HG02759 (cell line): ENCODE data around the gene LYL1.
A peak's percentile ranks its signal among the peaks of the same experiment; 100 is the strongest.
"Not testable (repeated sequence)": the region's sequence is repeated elsewhere in the genome, so short reads cannot be mapped to it uniquely, and the experiment has no call there.

Source experiments
- ATAC-seq: cut with Tn5 transposase; IDR thresholded peaks from one replicate; pipeline ENCODE4 v1.9.1; 2021; ENCODE audit warnings: mild to moderate bottlenecking, moderate library complexity; ENCODE audit not compliant: unreplicated experiment

LYL1 gene

DNA sequence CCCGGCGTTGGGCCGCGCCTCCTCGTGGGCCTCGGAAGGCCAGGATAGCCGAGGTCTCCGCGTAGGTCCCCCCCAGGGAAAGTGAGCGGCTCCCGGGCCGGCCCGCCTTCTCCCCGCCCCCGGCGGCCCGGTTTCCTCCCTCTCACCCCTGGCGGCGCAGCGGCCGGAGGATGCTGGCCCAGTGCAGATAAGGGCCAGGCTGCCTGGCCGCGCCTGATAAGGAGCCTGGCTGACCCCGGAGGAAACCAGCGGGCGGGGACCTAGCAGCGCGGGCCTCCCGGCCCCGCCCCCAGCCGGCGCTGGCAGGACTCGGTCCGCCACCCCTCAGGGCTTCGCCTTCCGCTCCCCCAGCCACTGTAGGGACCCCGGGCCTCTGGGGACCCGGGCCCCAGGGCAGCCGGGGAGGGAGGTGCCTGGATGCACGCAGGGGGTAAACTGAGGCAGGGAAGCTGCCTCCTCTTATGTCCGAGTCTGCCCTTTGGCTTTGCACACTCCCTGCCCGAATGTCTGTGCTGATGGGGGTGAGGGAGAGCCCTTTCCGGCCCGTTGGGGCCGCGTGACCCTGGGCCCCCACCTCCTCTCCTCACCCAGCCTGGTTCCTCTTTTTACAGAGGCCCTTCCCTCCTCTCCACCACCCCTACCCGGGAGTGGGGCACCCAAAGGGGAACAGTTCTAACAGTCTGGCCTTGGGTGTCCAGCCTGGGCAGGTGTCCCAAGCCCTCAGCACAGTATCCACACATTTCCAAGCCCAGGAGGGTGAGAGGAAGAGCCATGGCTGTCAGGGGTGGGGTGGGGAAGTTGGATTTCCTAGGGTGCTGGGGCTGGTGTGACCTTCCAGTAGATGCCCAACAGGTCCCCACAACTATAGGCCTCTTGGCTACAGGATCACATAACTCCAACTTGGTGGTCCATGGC is at the start of gene LYL1:
LYL1 (minus strand) TSS at position 193 of the 915 bp plus-strand sequence. CDS start 1,687 bp downstream, outside the sequence.
- ATAC-seq, result peak; percentile 44

DNA sequence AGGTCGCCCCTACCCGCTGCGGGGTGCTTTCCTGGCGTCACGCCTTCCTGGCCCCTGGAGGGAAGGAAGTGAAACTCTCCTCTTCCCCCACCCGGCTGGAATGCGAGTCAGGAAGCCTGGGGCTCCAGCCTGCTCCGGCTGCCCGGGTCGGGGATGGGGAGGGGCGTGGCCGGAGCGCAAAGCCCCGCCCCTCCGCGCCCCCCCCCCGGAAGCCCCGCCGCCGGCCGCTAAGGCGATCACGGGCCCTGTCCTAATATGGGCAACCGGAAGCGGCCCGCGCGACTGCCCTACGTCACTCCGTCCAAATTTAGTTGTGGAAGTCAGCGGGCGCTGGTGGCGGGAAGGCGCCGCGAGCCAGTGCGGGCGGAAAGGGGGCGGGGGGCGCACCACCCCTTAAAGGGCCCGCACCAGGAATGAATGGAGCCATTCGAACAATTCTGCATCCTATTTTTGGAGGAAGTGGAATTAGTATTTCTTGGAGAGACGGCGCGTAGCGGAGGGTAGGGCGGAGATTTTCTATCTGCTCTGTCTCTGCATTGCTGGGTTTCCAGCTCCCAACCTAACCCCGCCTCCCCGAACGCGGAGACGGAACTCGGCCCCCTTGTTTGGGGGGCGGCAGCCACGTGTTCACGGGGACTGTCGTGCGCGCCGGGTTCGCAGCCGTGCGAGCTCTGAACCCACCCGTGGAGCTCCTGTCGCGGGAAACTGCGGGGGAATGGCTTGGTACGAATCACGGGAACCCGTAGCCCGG is 49.1 kb upstream of the LYL1 start:
- peak; percentile 49 for ATAC-seq

DNA sequence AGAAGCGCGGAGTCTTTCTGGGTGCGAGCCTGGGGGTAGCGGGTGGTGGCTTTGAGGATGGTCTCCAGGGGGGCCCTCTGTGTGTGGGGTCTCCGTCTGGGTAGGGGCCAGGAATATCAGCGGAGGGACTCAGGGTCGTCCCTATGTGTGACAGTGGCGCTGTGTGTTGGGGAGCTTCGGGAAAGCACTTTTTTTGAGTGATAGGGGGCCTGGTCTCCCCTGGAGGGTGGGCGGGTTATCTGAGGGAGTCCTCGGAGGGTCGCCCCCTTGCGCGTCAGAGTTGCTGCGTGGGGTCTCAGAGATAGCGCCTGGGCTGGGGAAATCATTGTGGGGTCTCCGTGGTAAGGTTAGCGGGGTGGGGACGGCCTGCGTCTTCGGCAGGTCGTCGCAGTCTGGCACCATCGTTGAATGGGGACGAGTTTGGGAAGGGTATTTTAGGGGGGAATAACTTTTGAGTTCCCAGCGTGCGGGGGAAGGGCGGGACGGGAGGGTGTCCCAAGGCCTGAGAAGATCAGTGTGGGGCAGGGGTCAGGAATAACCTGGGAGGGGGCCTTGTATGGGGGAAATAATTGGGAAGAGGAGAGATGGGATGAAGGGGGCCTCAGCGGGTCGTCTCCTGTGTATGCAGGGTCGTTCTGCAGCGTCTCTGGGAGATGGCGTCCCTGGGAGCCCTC is 48.4 kb upstream of the LYL1 start:
- ATAC-seq, result no peak

DNA sequence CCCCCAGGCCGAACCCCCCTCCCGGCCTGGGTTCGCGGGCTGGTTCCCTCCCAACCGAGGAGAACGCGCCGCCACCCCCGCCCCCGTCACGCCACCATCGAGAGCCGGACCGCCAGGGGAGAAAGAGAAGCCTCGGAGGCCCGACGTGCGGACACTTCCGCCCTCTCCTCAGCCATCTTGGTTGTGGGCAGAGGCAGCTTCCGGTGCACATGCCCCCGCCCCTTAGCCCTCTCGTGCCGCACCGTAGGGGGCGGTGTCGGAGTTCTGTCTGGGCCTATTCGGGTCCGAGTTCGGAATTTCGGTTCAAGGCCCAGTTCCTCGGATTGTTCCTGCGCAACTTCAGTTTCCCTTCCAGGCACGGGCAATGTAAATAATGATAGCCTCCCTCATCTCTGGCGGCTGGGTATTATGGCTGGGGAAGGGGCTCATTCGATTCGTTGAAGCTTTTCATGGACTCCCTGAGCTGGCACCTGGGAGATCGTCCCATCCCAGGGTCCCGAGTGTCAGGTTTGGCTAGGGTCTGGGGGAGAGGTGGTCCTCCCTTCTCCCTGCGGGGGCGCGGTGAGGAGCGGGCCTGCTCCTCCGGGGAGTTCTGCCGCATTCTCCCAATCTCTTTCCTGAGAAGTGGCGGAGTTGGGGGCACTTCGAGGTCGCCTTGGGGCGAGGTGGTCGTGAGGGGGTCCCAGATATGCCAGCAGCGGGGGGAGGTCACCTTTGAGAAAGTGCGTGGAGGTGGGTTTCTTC is 47.7 kb upstream of the LYL1 start, which contains the start of the genes IER2 and STX10:
IER2 (plus strand) TSS at position 225 of the 744 bp plus-strand sequence. CDS start 2,776 bp downstream, outside the sequence.
STX10 (minus strand) TSS at position 189 of the 744 bp plus-strand sequence. CDS start 202 bp downstream, outside the sequence.
- peak; percentile 34 for ATAC-seq

DNA sequence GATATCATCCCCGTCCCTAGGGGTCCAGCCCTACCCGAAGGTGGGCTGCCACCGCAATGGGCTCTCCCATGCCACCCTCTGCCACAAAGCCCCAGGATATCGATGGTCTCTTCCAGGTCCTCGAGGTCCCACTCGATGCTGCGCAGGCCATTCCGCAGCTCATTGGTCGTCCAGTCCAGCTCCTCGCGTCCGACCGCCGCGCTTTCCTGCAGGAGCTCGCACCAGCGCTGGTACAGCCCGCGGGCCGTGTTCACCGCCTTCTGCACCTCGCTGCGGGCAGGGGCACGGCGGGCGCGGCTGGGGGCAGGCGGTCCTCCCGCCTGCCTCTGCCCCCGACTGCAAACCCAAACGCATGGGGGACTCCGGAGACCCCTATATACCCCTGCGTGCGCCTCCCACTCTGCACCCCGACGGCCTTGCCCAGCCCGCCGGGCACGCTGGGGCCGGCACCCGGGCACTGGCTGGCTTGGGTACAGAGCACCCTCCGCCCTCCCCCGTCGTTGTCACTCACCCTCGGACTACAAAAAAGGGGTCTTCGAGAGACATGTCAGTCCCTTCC is 47.0 kb upstream of the LYL1 start:
- ATAC-seq, result peak; percentile 2

DNA sequence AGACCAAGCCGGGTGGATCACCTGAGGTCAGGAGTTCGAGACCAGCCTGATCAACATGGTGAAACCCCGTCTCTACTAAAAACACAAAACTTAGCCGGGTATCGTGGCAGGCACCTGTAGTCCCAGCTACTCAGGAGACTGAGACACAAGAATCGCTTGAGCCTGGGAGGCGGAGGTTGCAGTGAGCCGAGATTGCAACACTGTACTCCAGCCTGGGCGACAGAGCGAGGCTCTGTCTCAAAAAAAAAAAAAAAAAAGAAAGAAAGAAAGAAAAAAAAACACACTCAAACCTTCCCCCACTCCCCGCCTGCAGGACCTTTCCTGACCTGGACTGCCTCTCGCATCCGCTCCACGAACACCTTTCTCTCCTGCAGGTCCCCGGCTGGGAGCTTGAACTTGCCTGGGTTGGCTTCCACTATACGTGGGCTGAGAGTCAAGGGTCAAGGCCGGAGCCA is 46.5 kb upstream of the LYL1 start:
- not testable (repeated sequence) for ATAC-seq

DNA sequence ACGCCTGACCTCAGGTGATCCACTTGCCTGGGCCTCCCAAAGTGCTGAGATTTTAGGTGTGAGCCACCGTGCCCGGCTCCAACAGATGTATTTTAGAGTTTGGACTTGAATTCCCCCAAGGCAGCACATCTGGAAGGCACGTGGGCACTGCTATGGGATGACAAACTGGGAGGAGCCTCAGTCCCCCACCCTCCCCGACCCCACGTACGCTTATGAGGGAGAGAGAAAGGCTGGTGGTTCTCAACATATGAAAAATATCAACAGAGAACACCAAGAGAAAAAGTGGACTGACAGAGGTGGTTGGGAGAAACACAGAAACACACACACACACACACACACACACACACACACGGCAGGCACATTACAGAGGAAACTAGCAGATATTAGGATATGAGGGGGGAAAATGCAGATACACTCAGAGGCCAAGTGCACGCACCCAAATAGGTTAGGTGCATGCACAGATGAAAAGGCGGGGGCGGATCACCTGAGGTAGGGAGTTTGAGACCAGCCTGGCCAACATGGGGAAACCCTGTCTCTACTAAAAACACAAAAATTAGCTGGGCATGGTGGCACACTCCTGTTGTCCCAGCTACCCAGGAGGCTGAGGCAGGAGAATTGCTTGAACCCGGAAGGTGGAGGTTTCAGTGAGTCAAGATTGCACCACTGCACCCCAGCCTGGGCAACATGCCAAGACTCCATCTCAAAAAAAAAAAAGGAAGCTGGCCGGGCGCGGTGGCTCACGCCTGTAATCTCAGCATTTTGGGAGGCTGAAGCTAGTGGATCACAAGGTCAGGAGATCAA is 44.3 kb upstream of the LYL1 start:
- no peak for ATAC-seq

DNA sequence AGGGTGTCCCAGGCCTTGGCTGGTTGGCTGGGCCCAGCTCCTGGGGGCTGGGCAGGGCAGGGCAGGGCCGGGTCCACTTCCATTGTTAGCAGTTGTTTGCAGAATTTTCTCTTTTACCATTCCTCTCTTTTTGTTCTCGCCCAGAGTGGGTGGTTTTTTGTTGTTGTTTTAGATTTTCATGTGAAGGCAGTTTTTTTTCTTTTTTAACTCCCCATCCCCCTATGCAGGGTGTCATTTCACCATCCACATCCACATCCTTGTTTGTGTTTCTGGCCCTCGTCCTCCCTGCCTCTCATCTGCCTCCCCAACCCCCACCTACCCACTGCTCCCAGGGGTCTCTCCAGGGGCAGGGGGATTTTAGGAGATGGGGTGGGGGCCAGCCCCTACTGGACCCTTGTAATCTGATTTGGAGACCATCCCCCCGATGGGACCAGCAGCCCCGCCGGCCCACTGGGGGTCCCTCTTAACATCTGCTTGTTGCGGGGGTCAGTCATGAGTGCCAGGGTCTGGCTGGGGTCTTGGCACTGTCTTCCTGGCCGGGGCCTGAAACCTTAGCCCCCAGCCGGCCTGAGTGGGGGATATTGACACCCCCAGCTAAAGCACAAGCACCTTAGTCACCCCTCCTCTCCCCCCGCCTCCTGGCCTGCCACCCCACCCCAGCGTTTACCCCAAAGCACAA is 37.1 kb upstream of the LYL1 start:
- ATAC-seq, result no peak

DNA sequence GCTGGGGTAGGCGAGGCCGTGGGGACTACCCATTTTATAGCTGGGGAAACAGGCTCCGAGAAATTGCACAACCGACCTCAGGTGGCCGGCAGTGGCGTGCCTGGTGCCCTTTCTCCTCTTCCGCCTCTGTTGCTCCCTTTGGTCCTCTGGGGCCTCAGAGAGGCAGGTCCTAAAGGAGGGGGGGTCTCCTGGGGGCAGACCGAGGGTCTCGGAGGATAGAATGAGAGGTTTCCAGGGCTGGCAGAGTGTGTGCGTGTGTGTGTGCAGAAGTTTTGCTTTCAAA is 36.2 kb upstream of the LYL1 start:
- no peak for ATAC-seq

DNA sequence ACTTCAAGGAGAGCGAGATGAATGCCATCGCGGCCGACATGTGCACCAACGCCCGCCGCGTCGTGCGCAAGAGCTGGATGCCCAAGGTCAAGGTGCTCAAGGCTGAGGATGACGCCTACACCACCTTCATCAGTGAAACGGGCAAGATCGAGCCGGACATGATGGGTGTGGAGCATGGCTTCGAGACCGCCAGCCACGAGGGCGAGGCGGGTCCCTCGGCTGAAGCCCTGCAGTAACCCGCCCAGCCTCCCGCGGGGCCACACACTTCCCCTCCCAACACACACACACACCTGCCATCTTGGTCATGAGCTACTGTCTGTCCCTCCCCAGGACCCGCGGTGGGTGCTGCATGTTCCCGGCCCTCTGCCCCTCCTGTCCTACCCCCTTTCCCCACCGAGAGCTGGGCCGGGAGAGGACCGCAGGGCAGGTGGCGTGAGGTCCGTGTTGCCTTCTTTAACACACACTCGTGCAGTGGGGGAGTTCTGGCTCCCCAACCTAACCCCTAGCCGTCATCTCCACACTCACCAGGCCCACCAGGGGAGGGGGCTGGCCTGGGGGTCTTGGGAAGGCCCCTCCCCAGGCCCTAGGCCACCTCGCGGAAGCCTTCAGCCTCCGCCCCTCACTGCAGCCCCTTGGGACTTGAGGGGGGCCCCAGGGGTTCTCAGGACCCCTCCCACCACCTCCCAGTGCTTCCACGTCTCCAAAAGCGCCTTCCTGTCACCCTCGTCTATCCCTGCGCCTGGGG is 35.7 kb upstream of the LYL1 start:
- no peak for ATAC-seq

DNA sequence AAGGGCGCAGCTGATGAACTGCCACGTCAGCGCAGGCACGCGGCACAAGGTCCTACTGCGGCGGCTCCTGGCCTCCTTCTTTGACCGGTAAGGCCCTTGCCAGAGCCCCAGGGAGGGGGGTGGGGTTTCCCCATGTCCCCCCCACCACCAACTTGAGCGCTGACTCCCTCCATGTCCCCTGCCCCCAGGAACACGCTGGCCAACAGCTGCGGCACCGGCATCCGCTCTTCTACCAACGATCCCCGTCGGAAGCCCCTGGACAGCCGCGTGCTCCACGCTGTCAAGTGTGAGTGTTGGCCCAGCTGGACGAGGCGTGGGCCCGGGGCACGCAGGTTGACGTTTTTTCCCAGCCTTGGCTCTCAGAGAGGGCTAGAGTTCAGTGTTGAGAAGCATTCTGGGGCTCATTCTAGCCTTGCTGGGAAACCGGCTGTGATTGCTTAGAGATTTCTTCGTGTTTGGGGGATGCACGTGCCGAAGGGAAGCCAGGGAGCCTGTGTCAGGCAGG is 34.7 kb upstream of the LYL1 start:
- ATAC-seq, result no peak

DNA sequence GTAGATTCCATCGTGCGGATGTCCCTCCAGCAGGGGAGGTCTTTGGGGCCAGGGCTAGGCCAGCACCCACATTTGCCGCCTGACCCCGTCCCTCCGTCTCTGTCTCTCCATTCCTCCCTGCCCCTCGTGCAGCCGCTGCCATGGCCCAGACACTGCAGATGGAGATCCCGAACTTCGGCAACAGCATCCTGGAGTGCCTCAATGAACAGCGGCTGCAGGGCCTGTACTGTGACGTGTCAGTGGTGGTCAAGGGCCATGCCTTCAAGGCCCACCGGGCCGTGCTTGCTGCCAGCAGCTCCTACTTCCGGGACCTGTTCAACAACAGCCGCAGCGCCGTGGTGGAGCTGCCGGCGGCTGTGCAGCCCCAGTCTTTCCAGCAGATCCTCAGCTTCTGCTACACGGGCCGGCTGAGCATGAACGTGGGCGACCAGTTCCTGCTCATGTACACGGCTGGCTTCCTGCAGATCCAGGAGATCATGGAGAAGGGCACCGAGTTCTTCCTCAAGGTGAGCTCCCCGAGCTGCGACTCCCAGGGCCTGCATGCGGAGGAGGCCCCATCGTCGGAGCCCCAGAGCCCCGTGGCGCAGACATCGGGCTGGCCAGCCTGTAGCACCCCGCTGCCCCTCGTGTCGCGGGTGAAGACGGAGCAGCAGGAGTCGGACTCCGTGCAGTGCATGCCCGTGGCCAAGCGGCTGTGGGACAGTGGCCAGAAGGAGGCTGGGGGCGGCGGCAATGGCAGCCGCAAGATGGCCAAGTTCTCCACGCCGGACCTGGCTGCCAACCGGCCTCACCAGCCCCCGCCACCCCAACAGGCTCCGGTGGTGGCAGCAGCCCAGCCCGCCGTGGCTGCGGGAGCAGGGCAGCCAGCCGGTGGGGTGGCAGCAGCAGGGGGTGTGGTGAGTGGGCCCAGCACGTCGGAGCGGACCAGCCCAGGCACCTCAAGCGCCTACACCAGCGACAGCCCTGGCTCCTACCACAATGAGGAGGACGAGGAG is 32.7 kb upstream of the LYL1 start:
- ATAC-seq, result no peak

DNA sequence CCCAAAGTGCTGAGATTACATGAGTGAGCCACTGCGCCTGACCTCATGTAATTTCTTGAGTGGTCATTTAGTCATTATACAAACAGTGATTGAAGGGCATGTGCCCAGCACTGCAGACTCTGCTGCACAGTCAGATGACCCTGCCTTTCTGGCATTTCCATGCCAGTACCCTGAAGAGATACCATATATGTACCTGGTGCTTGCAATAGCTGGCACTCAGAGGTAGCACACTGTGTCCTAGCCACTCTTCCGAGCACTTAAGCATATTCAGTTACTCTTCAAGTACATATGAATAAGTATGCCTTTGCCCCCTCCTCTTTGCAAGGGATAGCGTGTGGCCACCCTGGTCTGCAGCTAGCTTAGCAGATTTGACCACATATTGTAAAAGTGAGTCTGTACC is 32.0 kb upstream of the LYL1 start:
- no peak for ATAC-seq

DNA sequence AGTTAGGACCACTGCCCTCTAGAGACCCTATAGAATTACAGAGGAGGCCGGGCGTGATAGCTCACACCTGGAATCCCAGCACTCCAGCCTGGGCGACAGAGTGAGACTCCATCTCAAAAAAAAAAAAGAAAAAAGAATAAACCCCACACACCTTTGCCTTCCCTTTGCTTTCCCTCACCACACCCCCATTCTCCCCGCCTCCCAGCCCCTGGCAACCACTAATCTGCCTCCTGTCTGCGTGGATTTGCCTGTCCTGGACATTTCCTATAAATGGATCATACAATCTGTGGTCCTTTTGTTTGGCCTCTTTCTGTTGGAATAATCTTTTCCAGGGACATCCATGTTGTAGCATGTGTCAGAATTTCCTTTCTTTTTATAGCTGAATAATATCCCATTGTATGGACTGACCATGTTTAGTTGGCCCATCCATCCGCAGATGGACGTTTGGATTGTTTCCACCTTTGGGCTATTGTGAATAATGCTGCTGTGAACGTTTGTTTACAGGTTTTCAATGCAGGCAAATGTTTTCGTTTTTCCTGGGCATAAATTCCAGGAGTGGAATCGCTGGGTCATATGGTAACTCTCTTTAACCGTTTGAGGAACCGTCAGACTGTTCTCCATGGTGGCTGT is 30.7 kb upstream of the LYL1 start:
- ATAC-seq, result no peak

DNA sequence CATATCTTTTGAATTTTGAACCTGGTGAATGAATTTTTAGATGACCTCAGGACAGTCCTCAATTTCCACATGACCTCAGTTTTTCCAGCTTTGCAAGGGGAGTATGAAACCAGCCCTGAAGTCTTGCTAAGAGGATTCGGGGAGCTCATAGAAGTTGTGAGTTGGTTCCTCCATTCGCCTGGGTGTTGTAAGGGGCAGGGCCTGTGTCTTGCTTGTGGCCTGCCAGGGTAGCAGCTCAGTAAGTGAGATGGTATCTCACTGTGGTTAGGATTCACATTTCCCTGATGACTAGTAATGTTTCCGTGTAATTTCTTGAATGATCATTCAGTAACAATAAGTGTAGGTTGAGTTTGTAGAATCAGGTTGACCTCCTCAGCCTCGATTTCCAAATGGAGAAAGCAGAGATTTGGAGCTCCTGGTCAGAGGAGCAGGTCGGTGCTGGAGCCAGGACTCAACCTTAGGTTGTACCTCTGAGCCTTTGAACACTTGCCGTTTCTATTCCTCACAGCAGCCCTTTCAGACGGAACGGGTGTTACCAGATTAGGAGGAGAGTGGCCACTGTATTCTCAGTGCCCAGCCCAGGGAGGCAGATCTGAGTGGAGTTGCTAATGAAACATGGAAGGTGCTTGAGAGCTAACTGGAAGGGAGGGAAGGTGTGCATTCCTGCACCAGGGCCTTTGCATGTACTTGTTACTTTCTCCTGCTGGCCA is 30.0 kb upstream of the LYL1 start:
- ATAC-seq, result no peak
